NCI-H69 (cell line): ENCODE results near the gene ZNF672.
A peak's percentile ranks its signal among the peaks of the same experiment; 100 is the strongest.
"Not testable (repeated sequence)": the region's sequence is repeated elsewhere in the genome, so short reads cannot be mapped to it uniquely, and the experiment has no call there.

Source experiments
- DNase-seq: peaks from one replicate; lab custom pipeline; 2025; lab: John Stamatoyannopoulos, UW

The ZNF672 gene

GRCh38 chr1:248837781-248838356 lies at the start of gene ZNF672:
Gene ZNF672 (plus strand): TSS chr1:248838224. CDS start chr1:248847275, 9,051 bp downstream.
- peak; percentile 99 for DNase-seq

- no peak for DNase-seq
These were observed 49.7 kb upstream of the ZNF672 start for GRCh38 chr1:248788327-248788726.

DNA sequence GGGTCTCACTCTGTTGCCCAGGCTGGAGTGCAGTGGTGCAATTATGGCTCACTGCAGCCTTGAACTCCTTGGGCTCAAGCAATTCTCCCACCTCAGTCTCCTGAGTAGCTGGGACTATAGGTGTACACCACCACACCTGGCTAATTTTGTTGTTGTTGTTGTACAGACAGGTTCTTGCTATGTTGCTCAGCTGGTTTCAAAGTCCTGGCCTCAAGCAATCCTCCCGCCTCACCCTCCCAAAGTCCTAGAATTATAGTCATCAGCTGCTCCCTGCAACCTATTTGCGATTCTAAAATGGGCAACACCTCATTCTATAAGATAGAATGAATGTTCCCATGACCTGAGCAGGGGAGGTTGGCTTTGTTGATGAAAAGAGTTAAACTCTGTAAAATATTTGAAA lies 48.7 kb upstream of the ZNF672 start:
- DNase-seq, result not testable (repeated sequence)

GRCh38 chr1:248790456-248790855 lies 47.6 kb upstream of the ZNF672 start:
- DNase-seq, result no peak

- no peak for DNase-seq
These were observed 47.0 kb upstream of the ZNF672 start for GRCh38 chr1:248791010-248791409.

DNA sequence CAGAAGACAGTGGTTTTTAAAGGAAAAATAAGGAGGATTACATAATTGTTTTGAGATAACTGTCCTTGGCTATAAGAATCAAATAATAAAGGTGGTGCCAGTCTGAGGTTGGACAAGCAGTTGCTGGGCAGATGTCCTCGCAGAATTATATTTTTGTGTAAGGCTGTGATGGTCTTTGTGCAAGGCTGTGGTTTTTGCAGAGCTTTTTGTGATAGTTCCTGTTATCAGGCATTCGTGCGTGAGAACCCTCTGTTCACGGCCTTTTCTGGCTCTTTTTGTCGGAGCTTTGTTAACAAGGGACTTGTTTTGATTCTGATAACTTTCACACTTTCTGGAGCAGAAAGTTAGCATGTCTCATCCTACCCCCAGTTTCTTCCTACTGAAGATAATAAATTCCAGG lies 45.7 kb upstream of the ZNF672 start:
- no peak for DNase-seq

DNA sequence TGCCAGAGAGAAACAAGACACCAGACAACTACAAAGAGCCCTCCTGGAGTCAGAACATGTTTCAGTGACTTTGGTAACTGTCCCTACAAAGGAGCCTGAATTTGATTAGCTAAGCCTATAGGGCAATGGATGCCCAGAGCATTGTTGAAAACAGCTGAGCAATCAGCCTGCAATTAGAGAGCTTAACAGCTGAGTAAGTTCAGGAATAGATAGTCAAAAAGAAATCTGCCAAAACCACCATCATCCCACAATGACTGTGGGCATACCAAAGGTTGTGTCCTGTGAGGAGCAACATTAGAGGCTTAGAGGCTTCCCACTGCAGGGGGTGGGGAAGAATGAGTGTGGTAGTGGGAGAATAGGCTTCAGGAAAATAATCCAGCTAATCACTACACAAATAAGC lies 44.4 kb upstream of the ZNF672 start:
- DNase-seq, result peak; percentile 31

DNA sequence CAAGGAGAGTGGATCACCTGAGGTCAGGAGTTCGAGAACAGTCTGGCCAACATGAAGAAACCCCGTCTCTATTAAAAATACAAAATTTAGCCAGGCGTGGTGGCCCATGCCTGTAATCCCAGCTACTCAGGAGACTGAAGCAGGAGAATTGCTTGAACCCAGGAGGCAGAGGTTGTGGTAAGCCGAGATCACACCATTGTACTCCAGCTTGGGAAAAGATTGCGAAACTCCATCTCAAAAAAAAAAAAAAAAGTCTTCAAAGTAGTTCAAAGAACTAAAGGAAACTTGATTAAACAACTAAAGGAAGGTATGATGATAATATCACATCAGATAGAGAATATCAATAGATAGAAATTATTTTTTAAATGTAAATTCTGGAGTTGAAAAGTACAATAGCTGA lies 43.4 kb upstream of the ZNF672 start:
- DNase-seq, result not testable (repeated sequence)

- no peak for DNase-seq
These were observed 39.2 kb upstream of the ZNF672 start for GRCh38 chr1:248798791-248799190.

- no peak for DNase-seq
These were observed 37.6 kb upstream of the ZNF672 start for GRCh38 chr1:248800459-248800858.

GRCh38 chr1:248802454-248802853 lies 35.6 kb upstream of the ZNF672 start:
- DNase-seq, result no peak

- not testable (repeated sequence) for DNase-seq
These were observed 34.5 kb upstream of the ZNF672 start for GRCh38 chr1:248803501-248803900.

- DNase-seq, result no peak
These were observed 33.0 kb upstream of the ZNF672 start for GRCh38 chr1:248804771-248805681.

GRCh38 chr1:248805876-248806275 lies 32.1 kb upstream of the ZNF672 start:
- DNase-seq, result no peak

- DNase-seq, result peak; percentile 64
These were observed 30.8 kb upstream of the ZNF672 start for GRCh38 chr1:248807067-248807737.

- DNase-seq, result no peak
These were observed 29.1 kb upstream of the ZNF672 start for GRCh38 chr1:248808876-248809275.

DNA sequence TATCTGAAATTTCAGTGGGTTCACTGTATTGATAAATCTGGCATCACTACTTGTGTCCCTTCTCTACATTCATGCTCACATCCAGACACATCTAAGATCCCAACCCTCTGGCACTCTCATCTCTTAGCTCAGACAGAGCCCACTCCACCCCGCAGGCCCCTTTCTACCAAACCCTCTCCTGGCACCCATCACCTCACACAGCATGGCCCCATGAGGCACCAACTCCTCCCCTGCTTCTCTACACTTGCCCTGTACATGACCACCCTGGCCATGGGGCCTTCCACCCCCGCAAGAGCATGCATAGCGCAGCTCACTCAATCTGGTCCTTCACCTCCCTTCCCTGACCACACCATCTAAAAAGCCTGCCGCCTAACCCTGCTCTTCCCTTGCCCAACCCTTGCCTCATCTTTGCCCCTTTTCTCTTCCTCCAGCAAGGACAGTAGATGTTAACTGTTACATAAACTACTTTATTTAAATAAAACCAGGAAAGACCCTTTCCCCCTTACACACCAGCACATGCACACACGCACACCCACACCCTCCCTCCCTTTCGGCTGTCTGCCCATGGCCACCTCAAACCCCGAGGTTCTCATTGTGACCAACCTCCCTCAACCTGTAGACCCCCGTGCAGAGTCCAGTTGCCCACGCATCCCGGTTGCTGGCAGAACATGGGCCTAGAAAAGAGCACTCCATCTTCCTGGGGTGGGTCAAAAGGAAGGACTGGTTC lies 27.9 kb upstream of the ZNF672 start:
- no peak for DNase-seq

- DNase-seq, result peak; percentile 44
These were observed 27.1 kb upstream of the ZNF672 start for GRCh38 chr1:248810727-248811513.

DNA sequence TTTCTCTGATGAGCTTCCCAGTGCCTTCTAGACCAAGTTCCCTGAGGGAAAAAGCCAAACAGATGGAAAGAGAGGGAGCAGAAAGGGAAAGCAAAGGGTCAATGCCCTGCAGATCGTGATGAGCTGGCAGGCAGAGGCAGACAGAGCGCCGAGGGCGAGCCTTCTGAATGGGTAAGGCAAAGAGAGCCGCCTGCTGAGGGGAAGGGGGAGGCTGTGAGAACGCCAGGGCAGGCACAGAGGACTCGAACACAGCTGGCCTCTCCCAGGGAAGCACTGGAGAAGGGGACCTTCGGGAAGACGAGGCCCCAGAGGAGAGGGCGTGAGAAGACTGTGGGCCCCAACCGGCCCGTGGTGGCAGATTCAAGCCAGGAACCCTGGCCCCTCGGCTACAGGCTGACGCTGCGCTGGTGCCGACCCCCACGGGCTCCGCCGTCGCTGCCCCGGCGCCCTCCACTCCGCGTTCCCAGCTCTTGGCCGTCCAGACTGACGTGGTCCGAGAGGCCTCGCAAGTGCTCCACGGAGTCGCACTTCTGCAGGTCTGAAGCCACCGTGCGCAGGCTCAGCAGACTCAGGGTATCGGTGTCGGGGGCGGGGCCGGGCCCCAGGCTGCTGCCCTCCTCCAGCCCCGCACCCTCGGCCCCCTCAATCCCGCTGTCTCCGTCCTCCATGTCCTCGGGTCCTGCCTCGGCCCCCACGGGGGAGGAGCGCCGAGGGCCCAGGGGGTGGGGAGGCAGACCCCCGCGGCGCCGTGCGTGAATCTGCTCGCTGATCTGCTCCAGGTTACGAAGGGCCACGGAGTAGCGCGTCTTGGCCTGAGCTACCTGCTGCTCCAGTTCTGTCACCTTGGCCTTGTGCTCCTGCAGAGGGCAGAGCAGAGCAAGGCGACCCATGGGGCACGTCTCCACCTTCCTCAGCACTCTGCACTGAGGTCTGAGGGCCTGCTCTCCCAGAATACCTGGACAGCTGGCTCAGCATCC lies 26.2 kb upstream of the ZNF672 start:
- no peak for DNase-seq
